Body of pancreas (tissue), 4 donors: ENCODE data around the gene ARMC10. TPM values are rescaled to one million over a fixed set of nuclear protein-coding genes. Genes with fewer than 3 reads are reported as not detected.

Experiments used
- ATAC-seq: fragments of 150-250 bp; one replicate; pipeline ENCODE4 v1.9.1; 2016
- DNase-seq, 4 donors: peaks; one replicate each; pipeline ENCODE4 v3.0.0-alpha.2; 2019
- H3K27ac ChIP-seq, 4 donors: fragments of 200-600 bp; sonication (generic); 1 replicate in 3 of 4; 2 replicates in 1 of 4; pipeline versions ENCODE4 v1.5.1 to v1.6.1; 2016 to 2019; ENCODE audit warnings: mild to moderate bottlenecking in 1 of 4, mixed read lengths in 1 of 4, moderate library complexity in 1 of 4
- H3K27me3 ChIP-seq, 2 donors: fragments of 200-600 bp; sonication (generic); one replicate each; pipeline ENCODE4 v1.6.0; 2016; ENCODE audit warnings: mild to moderate bottlenecking in 1 of 2
- H3K36me3 ChIP-seq, 2 donors: fragments of 200-600 bp; sonication (generic); replicated peaks in 1 of 2; 2 replicates each; pipeline ENCODE4 v1.5.1; 2016; ENCODE audit warnings: low read depth in 2 of 2; ENCODE audit not compliant: insufficient read depth in 1 of 2
- H3K4me1 ChIP-seq: fragments of 200-600 bp; sonication (generic); one replicate; pipeline ENCODE4 v1.6.0; 2016
- H3K4me3 ChIP-seq, 2 donors: fragments of 200-600 bp; sonication (generic); 1 replicate in 1 of 2; 2 replicates in 1 of 2; pipeline ENCODE4 v1.5.1; 2016 to 2019
- H3K9me3 ChIP-seq, 3 donors: fragments of 200-600 bp; sonication (generic); 1 replicate in 2 of 3; 2 replicates in 1 of 3; pipeline ENCODE4 v1.5.1; 2016
- POLR2A ChIP-seq, 3 donors: fragments of 450-650 bp; IDR thresholded peaks; one replicate each; pipeline ENCODE4 v1.6.1; 2016; ENCODE audit warnings: antibody characterized with exemption in 3 of 3, mild to moderate bottlenecking in 2 of 3
- WGBS, 2 donors: methylation state at CpG; one replicate each; pipeline ENCODE4 v1.1.5; 2017; 5-methylcytosine and 5-hydroxymethylcytosine counted together
- intact Hi-C: fragments of 100-400 bp; cut with DNase I; formaldehyde crosslinking; loops from one replicate; pipeline ENCODE4 v1.15.1; 2023
- total RNA-seq, 2 donors: library from RNA; depleted of rRNA; stranded (reverse); fragments of >200 nt; gene quantifications; one replicate each; pipeline ENCODE4 v1.1.0, GENCODE V29; 2016
- TF ChIP-seq, protein P1 (sequence below), 7 experiments: fragments of 450-650 bp in 4 of 7; fragments of 200-600 bp in 3 of 7; sonication (generic) in 3 of 7; IDR thresholded peaks; one replicate each; pipeline ENCODE4 v1.5.1; 2016 to 2019; ENCODE audit warnings: antibody characterized with exemption in 7 of 7

The ARMC10 gene
- total RNA-seq, 2 donors from 2014 or later: 20.4 to 31.1 TPM

DNA sequence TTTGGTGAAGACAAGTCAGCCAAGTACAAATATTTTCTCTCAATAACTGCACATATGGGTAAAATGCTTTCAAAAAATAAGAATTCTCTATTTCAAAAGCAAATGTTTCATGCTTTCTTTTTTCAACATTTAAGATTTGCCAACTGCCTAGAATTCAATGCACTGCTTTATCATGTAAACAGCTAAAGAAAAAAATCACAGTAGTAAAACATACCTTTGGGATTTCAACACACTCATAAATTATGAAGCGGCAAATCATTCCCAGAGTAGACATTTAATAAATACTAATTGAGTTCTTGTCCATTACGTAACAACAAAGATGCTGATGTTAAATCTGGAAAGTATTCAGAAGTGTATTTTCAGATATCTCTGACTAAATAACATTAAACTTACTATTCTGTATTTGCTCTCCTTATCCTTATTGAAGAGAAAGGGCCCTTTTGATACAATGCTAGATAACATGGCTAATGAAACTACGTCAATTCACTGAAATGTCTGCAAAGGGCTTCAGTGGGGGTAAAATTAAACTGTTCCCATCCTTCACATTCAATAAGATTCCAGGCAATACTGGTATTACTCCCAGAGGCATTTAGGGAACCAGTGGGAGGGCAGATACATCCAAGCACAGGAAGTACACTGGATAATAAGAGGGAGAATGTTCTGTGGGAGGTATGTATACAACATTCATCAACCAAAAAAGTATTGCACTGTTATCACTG is 60.1 kb downstream of the ARMC10 start:
- Histone ChIP-seq H3K36me3 (no peaks in the 10 kb centered on the region), H3K27me3 (no peaks in the 10 kb centered on the region), H3K27ac (peak overlapping the region in 1 of 4 donors; percentile 1), H3K9me3 (no peaks in the 10 kb centered on the region), H3K4me3 (no peak overlapping the region), H3K4me1 (peaks cover 12% of the 10 kb centered on the region)
- ATAC-seq: no peak
- TF ChIP-seq, protein P1, sequence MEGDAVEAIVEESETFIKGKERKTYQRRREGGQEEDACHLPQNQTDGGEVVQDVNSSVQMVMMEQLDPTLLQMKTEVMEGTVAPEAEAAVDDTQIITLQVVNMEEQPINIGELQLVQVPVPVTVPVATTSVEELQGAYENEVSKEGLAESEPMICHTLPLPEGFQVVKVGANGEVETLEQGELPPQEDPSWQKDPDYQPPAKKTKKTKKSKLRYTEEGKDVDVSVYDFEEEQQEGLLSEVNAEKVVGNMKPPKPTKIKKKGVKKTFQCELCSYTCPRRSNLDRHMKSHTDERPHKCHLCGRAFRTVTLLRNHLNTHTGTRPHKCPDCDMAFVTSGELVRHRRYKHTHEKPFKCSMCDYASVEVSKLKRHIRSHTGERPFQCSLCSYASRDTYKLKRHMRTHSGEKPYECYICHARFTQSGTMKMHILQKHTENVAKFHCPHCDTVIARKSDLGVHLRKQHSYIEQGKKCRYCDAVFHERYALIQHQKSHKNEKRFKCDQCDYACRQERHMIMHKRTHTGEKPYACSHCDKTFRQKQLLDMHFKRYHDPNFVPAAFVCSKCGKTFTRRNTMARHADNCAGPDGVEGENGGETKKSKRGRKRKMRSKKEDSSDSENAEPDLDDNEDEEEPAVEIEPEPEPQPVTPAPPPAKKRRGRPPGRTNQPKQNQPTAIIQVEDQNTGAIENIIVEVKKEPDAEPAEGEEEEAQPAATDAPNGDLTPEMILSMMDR (IDR thresholded peaks at IDR 0.05): no peak
- TF ChIP-seq POLR2A (IDR thresholded peaks at IDR 0.05): no peak
- intact Hi-C loops: no loop called here
- 53 to 56% methylated on average over 3 of the region's 3 CpGs for WGBS, 2 donors
- DNase-seq: no peak

DNA sequence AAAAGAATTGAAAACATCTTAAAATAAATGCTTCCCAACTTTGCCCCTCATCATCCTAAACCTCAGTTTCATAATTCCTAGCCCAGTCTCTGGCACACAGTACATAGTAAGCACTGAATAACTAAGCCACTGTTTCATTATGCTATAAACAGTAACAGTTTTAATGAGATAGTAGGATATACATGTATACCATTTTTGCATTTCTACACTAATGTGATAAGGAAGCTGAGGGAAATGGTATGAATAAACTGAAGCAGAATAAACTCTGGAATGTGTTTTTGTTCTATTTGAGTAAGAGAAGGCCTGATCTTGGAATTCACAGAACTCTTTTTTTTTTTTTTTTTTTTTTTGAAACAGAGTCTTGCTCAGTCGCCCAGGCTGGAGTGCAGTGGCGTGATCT is 65.1 kb downstream of the ARMC10 start:
- no peak overlapping the region for H3K4me3 ChIP-seq
- H3K27ac ChIP-seq: no peak overlapping the region
- no peaks in the 10 kb centered on the region for H3K36me3 ChIP-seq
- no peak for ATAC-seq
- H3K9me3 ChIP-seq: no peaks in the 10 kb centered on the region
- peaks cover 12% of the 10 kb centered on the region for H3K4me1 ChIP-seq
- 100% methylated on average over 2 of the region's 2 CpGs for WGBS, 2 donors
- no peak for DNase-seq
- intact Hi-C loops: no loop called here
- TF ChIP-seq POLR2A (IDR thresholded peaks at IDR 0.05): no peak
- TF ChIP-seq, protein P1 (IDR thresholded peaks at IDR 0.05): no peak
- no peaks in the 10 kb centered on the region for H3K27me3 ChIP-seq

DNA sequence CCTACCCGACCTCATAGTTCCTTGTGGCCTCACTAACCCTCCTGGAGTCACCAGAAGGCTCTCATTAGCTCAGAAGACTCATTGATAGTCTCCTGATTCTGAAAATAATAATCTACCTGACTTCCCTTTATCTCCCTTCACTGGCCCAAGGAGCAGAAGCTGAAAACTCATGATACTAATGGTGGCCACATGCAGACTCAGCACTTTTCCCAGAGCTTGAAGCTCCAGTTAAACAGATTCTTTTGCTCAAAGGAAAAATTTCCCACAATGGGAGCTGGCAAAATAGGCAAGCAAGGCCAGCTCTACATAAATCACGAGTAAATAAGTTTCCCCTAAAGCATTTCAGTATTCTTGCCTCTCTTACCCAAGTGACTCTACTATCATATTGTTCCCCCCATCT is 65.7 kb downstream of the ARMC10 start:
- no peak for ATAC-seq
- Histone ChIP-seq H3K4me1 (peaks cover 8% of the 10 kb centered on the region), H3K27ac (no peak overlapping the region), H3K9me3 (no peaks in the 10 kb centered on the region), H3K27me3 (no peaks in the 10 kb centered on the region), H3K4me3 (no peak overlapping the region), H3K36me3 (no peaks in the 10 kb centered on the region)
- TF ChIP-seq, protein P1 (IDR thresholded peaks at IDR 0.05): no peak
- TF ChIP-seq POLR2A (IDR thresholded peaks at IDR 0.05): no peak
- intact Hi-C loops: no loop called here
- no peak for DNase-seq
- WGBS, 2 donors: 86 to 92% methylated on average over 2 of the region's 2 CpGs

DNA sequence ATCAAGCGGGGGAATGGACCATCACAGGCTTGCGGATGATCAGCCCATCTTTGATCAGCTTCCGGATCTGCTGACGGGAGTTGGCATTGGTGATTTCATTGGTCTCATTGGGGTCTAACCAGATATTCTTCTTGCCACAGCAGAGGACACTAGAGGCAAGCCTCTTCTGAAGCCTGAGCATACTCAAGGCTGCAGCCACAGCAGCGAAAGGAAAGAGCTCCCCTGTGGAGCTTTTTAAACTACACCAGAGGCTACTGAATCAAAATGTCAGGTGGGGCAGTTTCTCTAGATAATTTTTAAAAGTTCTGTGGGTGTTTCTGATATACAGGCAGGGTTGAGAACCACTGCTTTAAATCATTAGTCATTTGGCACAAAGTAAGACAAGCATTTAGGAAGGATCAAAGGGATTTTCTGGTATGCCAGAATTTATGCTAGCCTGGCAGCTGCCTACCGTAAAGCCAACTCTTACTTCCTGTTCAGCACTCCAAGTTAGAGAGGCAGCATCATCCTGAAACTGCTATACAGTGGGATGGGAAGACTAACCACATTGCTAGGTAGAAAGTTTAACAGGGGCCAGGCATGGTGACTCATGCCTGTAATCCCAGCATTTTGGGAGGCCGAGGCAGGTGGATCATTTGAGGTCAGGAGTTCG is 66.9 kb downstream of the ARMC10 start:
- ATAC-seq: peak; percentile 77
- intact Hi-C loops: no loop called here

More for the DNA sequence above, 66.9 kb downstream of the ARMC10 start:
- no peaks in the 10 kb centered on the region for H3K9me3 ChIP-seq
- H3K4me1 ChIP-seq: peaks cover 12% of the 10 kb centered on the region
- no peak overlapping the region for H3K4me3 ChIP-seq
- DNase-seq: no peak
- H3K27ac ChIP-seq: peak overlapping the region in 3 of 4 donors; percentile 3 to 49 (median 48)
- H3K27me3 ChIP-seq: no peaks in the 10 kb centered on the region
- 80 to 91% methylated on average over 8 of the region's 8 CpGs for WGBS, 2 donors
- H3K36me3 ChIP-seq: no peaks in the 10 kb centered on the region
- no peak for TF ChIP-seq POLR2A (IDR thresholded peaks at IDR 0.05)
- TF ChIP-seq, protein P1 (IDR thresholded peaks at IDR 0.05): no peak
